Neural crest cell (in vitro differentiated cells): ENCODE results near the gene BANF2. TPM values are rescaled to one million over a fixed set of nuclear protein-coding genes. Genes with fewer than 3 reads are reported as not detected.
A peak's percentile ranks its signal among the peaks of the same experiment; 100 is the strongest.

Experiments
- DNase-seq: peaks from one replicate; pipeline ENCODE4 v3.0.0; 2021; ENCODE audit warnings: low read depth, mixed read lengths, low spot score
- H3K27ac Mint-ChIP-seq: one replicate; pipeline ENCODE4 v1.8.0; 2021; ENCODE audit warnings: mild to moderate bottlenecking, mixed read lengths; ENCODE audit not compliant: unreplicated experiment
- H3K27me3 Mint-ChIP-seq: 2 replicates; pipeline ENCODE4 v1.8.0; 2021; ENCODE audit warnings: low read depth, mild to moderate bottlenecking, mixed read lengths
- H3K36me3 Mint-ChIP-seq: 2 replicates; pipeline ENCODE4 v1.8.0; 2021; ENCODE audit warnings: low read depth, mild to moderate bottlenecking, mixed read lengths
- H3K4me1 Mint-ChIP-seq: 2 replicates; pipeline ENCODE4 v1.8.0; 2021; ENCODE audit warnings: mixed read lengths
- H3K4me3 Mint-ChIP-seq: one replicate; pipeline ENCODE4 v1.8.0; 2021; ENCODE audit warnings: mild to moderate bottlenecking, mixed read lengths
- H3K9me3 Mint-ChIP-seq: 2 replicates; pipeline ENCODE4 v1.8.0; 2021; ENCODE audit warnings: mixed read lengths
- CTCF ChIP-seq: fragments of 200-600 bp; sonication (generic); conservative IDR thresholded peaks from 2 replicates; pipeline ENCODE4 v1.5.0; 2021; ENCODE audit warnings: antibody characterized with exemption, mild to moderate bottlenecking
- total RNA-seq: library from RNA; stranded (reverse); gene quantifications from 2 replicates; pipeline ENCODE4 v1.2.1, GENCODE V29; 2021

BANF2 gene
- total RNA-seq, 1 donor from 2014 or later = not detected

GRCh38 chr20:17756529-17756928 is 56.8 kb downstream of the BANF2 start:
- DNase-seq = no peak
- H3K4me3 Mint-ChIP-seq = no peak overlapping the region
- H3K36me3 Mint-ChIP-seq = peaks cover 4% of the 10 kb centered on the region
- H3K27ac Mint-ChIP-seq = peak overlapping the region; percentile 51
- H3K4me1 Mint-ChIP-seq = peaks cover 2% of the 10 kb centered on the region
- peaks cover 8% of the 10 kb centered on the region for H3K9me3 Mint-ChIP-seq
- no peak for TF ChIP-seq CTCF
- H3K27me3 Mint-ChIP-seq = peaks cover 38% of the 10 kb centered on the region

GRCh38 chr20:17757496-17757895 is 57.7 kb downstream of the BANF2 start:
- H3K4me1 Mint-ChIP-seq = peaks cover 4% of the 10 kb centered on the region

GRCh38 chr20:17758010-17758409 is 58.2 kb downstream of the BANF2 start:
- Mint-ChIP-seq H3K36me3 (peaks cover 6% of the 10 kb centered on the region), H3K27me3 (peaks cover 31% of the 10 kb centered on the region), H3K4me3 (no peak overlapping the region), H3K9me3 (peaks cover 11% of the 10 kb centered on the region), H3K27ac (no peak overlapping the region), H3K4me1 (peaks cover 4% of the 10 kb centered on the region)
- DNase-seq = no peak
- TF ChIP-seq CTCF = no peak

More at GRCh38 chr20:17757496-17757895, 57.7 kb downstream of the BANF2 start:
- DNase-seq = no peak
- Mint-ChIP-seq H3K27me3 (peaks cover 36% of the 10 kb centered on the region), H3K4me3 (no peak overlapping the region), H3K36me3 (peaks cover 6% of the 10 kb centered on the region), H3K9me3 (peaks cover 11% of the 10 kb centered on the region), H3K27ac (no peak overlapping the region)
- TF ChIP-seq CTCF = no peak

GRCh38 chr20:17758512-17758911 is 58.7 kb downstream of the BANF2 start:
- peaks cover 6% of the 10 kb centered on the region for H3K36me3 Mint-ChIP-seq
- TF ChIP-seq CTCF = no peak
- H3K9me3 Mint-ChIP-seq = peaks cover 11% of the 10 kb centered on the region
- no peak for DNase-seq
- H3K4me3 Mint-ChIP-seq = no peak overlapping the region
- no peak overlapping the region for H3K27ac Mint-ChIP-seq
- peaks cover 4% of the 10 kb centered on the region for H3K4me1 Mint-ChIP-seq
- H3K27me3 Mint-ChIP-seq = peaks cover 26% of the 10 kb centered on the region

- H3K4me1 Mint-ChIP-seq = peaks cover 4% of the 10 kb centered on the region
- H3K4me3 Mint-ChIP-seq = no peak overlapping the region
- no peak for TF ChIP-seq CTCF
- H3K27me3 Mint-ChIP-seq = peaks cover 16% of the 10 kb centered on the region
- DNase-seq = no peak
- H3K36me3 Mint-ChIP-seq = peaks cover 6% of the 10 kb centered on the region
- H3K27ac Mint-ChIP-seq = no peak overlapping the region
- H3K9me3 Mint-ChIP-seq = peaks cover 11% of the 10 kb centered on the region
Measured at GRCh38 chr20:17759449-17759848, 59.7 kb downstream of the BANF2 start.

- Mint-ChIP-seq H3K27ac (no peak overlapping the region), H3K27me3 (peaks cover 4% of the 10 kb centered on the region), H3K9me3 (peaks cover 11% of the 10 kb centered on the region), H3K4me1 (peaks cover 4% of the 10 kb centered on the region), H3K4me3 (no peak overlapping the region), H3K36me3 (peaks cover 6% of the 10 kb centered on the region)
- no peak for DNase-seq
- no peak for TF ChIP-seq CTCF
Measured at GRCh38 chr20:17761604-17762003, 61.8 kb downstream of the BANF2 start.
